Endothelial cell of umbilical vein (primary cell): Measurements from ENCODE around the gene KRT33B. TPM values are rescaled to one million over a fixed set of nuclear protein-coding genes. Genes with fewer than 3 reads are reported as not detected.

ENCODE experiments used
- BruUV-seq: library from RNA; stranded (reverse); fragments of 400-500 nt; replicated peaks from 2 replicates; lab custom pipeline; 2021; lab: Mats Ljungman, UMichigan
- CTCF ChIA-PET: fragments of 300-600, 350-600 bp; sonication (Branson Sonifier 250); formaldehyde crosslinking; loops from one replicate; lab custom pipeline; 2021; ENCODE audit warnings: antibody characterized with exemption, inconsistent platforms; lab: Charles Lee
- POLR2A ChIA-PET: fragments of 300-600, 350-600 bp; sonication (Branson Sonifier 250); formaldehyde crosslinking; loops from one replicate; lab custom pipeline; 2021; ENCODE audit warnings: antibody characterized with exemption, inconsistent platforms; lab: Charles Lee
- DNase-seq: peaks from one replicate; pipeline ENCODE4 v3.0.0-alpha.2; 2011; ENCODE audit warnings: low read depth, low spot score
- FAIRE-seq: peaks from 2 replicates; lab custom pipeline; 2011; peaks lifted over from hg19 to GRCh38; lab: Jason Lieb, UNC
- H2AFZ ChIP-seq: 2 replicates; pipeline ENCODE4 v1.6.0; 2012; ENCODE audit warnings: low read depth, low read length, control low read depth, inconsistent platforms
- H3K27ac ChIP-seq: 2 replicates; pipeline ENCODE4 v1.5.1; 2011; ENCODE audit warnings: low read depth, mild to moderate bottlenecking, control low read depth, low read length, moderate library complexity; ENCODE audit not compliant: insufficient read depth
- H3K27me3 ChIP-seq, 2 experiments: 2 replicates each; pipeline versions ENCODE4 v1.6.0 to v1.6.1; 2011; ENCODE audit warnings: low read length in 2 of 2, mixed read lengths in 1 of 2; ENCODE audit not compliant: control insufficient read depth in 2 of 2, insufficient read depth in 2 of 2
- H3K36me3 ChIP-seq, 2 experiments: 2 replicates in 1 of 2; 3 replicates in 1 of 2; pipeline ENCODE4 v1.5.1; 2011; ENCODE audit warnings: low read length in 2 of 2, mild to moderate bottlenecking in 1 of 2, moderate library complexity in 1 of 2; ENCODE audit not compliant: control insufficient read depth in 2 of 2, insufficient read depth in 2 of 2; ENCODE audit errors: extremely low read depth in 1 of 2
- H3K4me1 ChIP-seq: 3 replicates; pipeline ENCODE4 v1.5.1; 2011; ENCODE audit warnings: mild to moderate bottlenecking, low read length; ENCODE audit not compliant: control insufficient read depth, insufficient read depth; ENCODE audit errors: extremely low read depth
- H3K4me2 ChIP-seq: 2 replicates; pipeline ENCODE4 v1.6.1; 2011; ENCODE audit warnings: low read length, control low read depth, mixed read lengths; ENCODE audit not compliant: insufficient read depth
- H3K4me3 ChIP-seq, 3 experiments: fragments of 200-600 bp in 1 of 3; sonication (generic), shearing (Covaris generic) in 1 of 3; replicated peaks in 1 of 3; 2 replicates each; pipeline ENCODE4 v1.5.1; 2011 to 2016; ENCODE audit warnings: control low read depth in 3 of 3, low read length in 3 of 3, mild to moderate bottlenecking in 2 of 3, inconsistent platforms in 1 of 3, low read depth in 1 of 3, moderate library complexity in 1 of 3; ENCODE audit not compliant: insufficient read depth in 1 of 3
- H3K79me2 ChIP-seq: 2 replicates; pipeline ENCODE4 v1.6.0; 2012; ENCODE audit warnings: low read length, inconsistent platforms; ENCODE audit not compliant: control insufficient read depth, insufficient read depth
- H3K9ac ChIP-seq: replicated peaks from 2 replicates; pipeline ENCODE3; 2011; ENCODE audit warnings: low read length, control low read depth; ENCODE audit not compliant: insufficient read depth; ENCODE audit errors: extremely low read depth
- H3K9me1 ChIP-seq: replicated peaks from 3 replicates; pipeline ENCODE4 v1.6.0; 2011; ENCODE audit warnings: mild to moderate bottlenecking, low read length; ENCODE audit not compliant: control insufficient read depth, insufficient read depth; ENCODE audit errors: extremely low read depth
- H3K9me3 ChIP-seq: replicated peaks from 2 replicates; pipeline ENCODE4 v1.5.1; 2012; ENCODE audit warnings: low read length, inconsistent platforms; ENCODE audit not compliant: control insufficient read depth, insufficient read depth
- H4K20me1 ChIP-seq: replicated peaks from 2 replicates; pipeline ENCODE3; 2011; ENCODE audit warnings: mild to moderate bottlenecking, low read length; ENCODE audit not compliant: control insufficient read depth, insufficient read depth; ENCODE audit errors: extremely low read depth
- CTCF ChIP-seq, 2 donors: IDR thresholded peaks; 1 replicate in 1 of 2; 2 replicates in 1 of 2; pipeline ENCODE4 v1.5.1; 2011; ENCODE audit warnings: low read length in 2 of 2, mild to moderate bottlenecking in 2 of 2, moderate library complexity in 2 of 2, control low read depth in 1 of 2, inconsistent platforms in 1 of 2, low read depth in 1 of 2; ENCODE audit not compliant: insufficient read depth in 1 of 2; ENCODE audit errors: extremely low read depth in 1 of 2
- EZH2 ChIP-seq: IDR thresholded peaks from 2 replicates; pipeline ENCODE4 v1.6.1; 2012; ENCODE audit warnings: borderline replicate concordance, low read depth, mild to moderate bottlenecking, moderate library complexity, low read length, inconsistent platforms; ENCODE audit not compliant: severe bottlenecking
- FOS ChIP-seq: IDR thresholded peaks from 2 replicates; pipeline ENCODE4 v1.6.1; 2011; ENCODE audit warnings: mild to moderate bottlenecking, low read length, moderate library complexity, borderline replicate concordance; ENCODE audit not compliant: insufficient read depth
- GATA2 ChIP-seq: IDR thresholded peaks from 2 replicates; pipeline ENCODE4 v1.7.0; 2011; ENCODE audit warnings: low read depth, mild to moderate bottlenecking, moderate library complexity, mixed read lengths, low read length; ENCODE audit not compliant: insufficient read length, insufficient read depth
- JUN ChIP-seq: IDR thresholded peaks from 2 replicates; pipeline ENCODE4 v1.6.1; 2011; ENCODE audit warnings: borderline replicate concordance, low read depth; ENCODE audit not compliant: insufficient read length, insufficient read depth
- MYC ChIP-seq: IDR thresholded peaks from one replicate; pipeline ENCODE4 v1.6.1; 2011; ENCODE audit warnings: mild to moderate bottlenecking, low read depth, low read length
- POLR2AphosphoS5 ChIP-seq: IDR thresholded peaks from 2 replicates; pipeline ENCODE4 v1.6.1; 2012; ENCODE audit warnings: low read depth, mild to moderate bottlenecking, control low read depth, low read length, moderate library complexity; ENCODE audit not compliant: insufficient read depth
- dilution Hi-C: fragments of 300-500 bp; cut with MboI; formaldehyde crosslinking; loops from one replicate; pipeline ENCODE4 v1.15.0; 2019; ENCODE audit warnings: low sequenced_read_pairs; ENCODE audit not compliant: extremely low pct_ligation_motif_present
- intact Hi-C: fragments of 100-400 bp; cut with micrococcal nuclease; formaldehyde crosslinking; loops from one replicate; pipeline ENCODE4 v1.10.0; 2022
- polyA plus RNA-seq, 4 experiments: library from polyadenylated mRNA; depleted of rRNA in 3 of 4; stranded (reverse) in 3 of 4; unstranded in 1 of 4; fragments of >200 nt; gene quantifications; 2 replicates each; pipeline versions ENCODE4 v1.2.1 to v1.2.3, GENCODE V29; 2011 to 2012; ENCODE audit warnings: missing spikeins in 1 of 4
- total RNA-seq: library from RNA; stranded (reverse); gene quantifications from 2 replicates; pipeline ENCODE4 v1.2.3, GENCODE V29; 2021

The KRT33B gene
- total and polyA plus RNA-seq, 2 donors (not counting 3 experiments of a cell fraction or from before 2014, with no cell fraction given), result not detected

- H3K9me3 ChIP-seq, result no peaks in the 10 kb centered on the region
- no peaks in the 10 kb centered on the region for H4K20me1 ChIP-seq
- CTCF ChIA-PET, result no interaction called here
- peaks cover 5 to 16% of the 10 kb centered on the region in 2 experiments for H3K27me3 ChIP-seq
- intact Hi-C loops, result no loop called here
- no peaks in the 10 kb centered on the region for H3K79me2 ChIP-seq
- no peak overlapping the region for H3K4me3 ChIP-seq
- FAIRE-seq (no peak), DNase-seq (no peak)
- BruUV-seq, result no TSS peak
- H3K9me1 ChIP-seq, result no peaks in the 10 kb centered on the region
- TF ChIP-seq JUN (no peak), POLR2AphosphoS5 (no peak), CTCF (IDR thresholded peaks at IDR 0.05; ENCODE audit: extremely low read depth in 1 of 2, insufficient read depth in 1 of 2, low read depth in 1 of 2, low read length in 2 of 2) (no peak)
- H3K36me3 ChIP-seq, result no peaks in the 10 kb centered on the region
- H3K4me1 ChIP-seq, result no peaks in the 10 kb centered on the region
- H3K9ac ChIP-seq, result no peak overlapping the region
- POLR2A ChIA-PET, result no interaction called here
- H3K27ac ChIP-seq, result no peak overlapping the region
- no peak overlapping the region for H2AFZ ChIP-seq
- dilution Hi-C loops, result no loop called here
- no peak overlapping the region for H3K4me2 ChIP-seq
Observed at GRCh38 chr17:41387670-41388069, 18.1 kb upstream of the KRT33B start.

DNA sequence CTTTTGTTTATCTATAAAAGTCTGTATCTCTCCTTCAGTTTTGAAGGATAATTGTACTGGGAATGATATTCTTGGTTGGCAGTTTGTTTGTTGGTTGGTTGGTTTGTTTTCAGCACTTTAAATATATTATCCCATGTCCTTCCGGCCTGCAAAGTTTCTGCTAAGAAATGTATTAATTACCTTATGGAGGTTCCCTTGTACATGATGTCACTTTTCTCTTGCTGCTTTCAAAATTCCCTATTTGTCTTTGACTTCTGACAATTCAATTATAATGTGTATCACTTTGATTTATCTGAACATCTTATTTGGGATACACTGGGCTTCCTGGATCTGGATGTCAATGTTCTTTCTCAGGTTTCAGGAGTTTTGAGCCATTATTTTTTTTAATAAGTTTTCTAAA is 16.6 kb upstream of the KRT33B start:
- H3K4me2 ChIP-seq, result no peak overlapping the region
- no peak overlapping the region for H3K9ac ChIP-seq
- no peaks in the 10 kb centered on the region for H3K4me1 ChIP-seq
- no peak overlapping the region for H2AFZ ChIP-seq
- H4K20me1 ChIP-seq, result no peaks in the 10 kb centered on the region
- TF ChIP-seq FOS (no peak), JUN (no peak), GATA2 (no peak), EZH2 (no peak), MYC (no peak)
- intact Hi-C loops (no loop called here), dilution Hi-C loops (no loop called here)
- H3K27ac ChIP-seq, result no peak overlapping the region
- H3K79me2 ChIP-seq, result no peaks in the 10 kb centered on the region
- POLR2A ChIA-PET, result no interaction called here
- FAIRE-seq (no peak), DNase-seq (no peak)
- H3K36me3 ChIP-seq, result no peaks in the 10 kb centered on the region
- H3K4me3 ChIP-seq, result no peak overlapping the region
- CTCF ChIA-PET, result interaction anchor here (1.0 kb wide), 1 partner anchor 18 kb away, joined by 3 read pairs; no protein-coding TSS in a partner anchor
- no peaks in the 10 kb centered on the region for H3K9me1 ChIP-seq
- no TSS peak for BruUV-seq
- H3K9me3 ChIP-seq, result no peaks in the 10 kb centered on the region
- H3K27me3 ChIP-seq, result peaks cover 5 to 8% of the 10 kb centered on the region in 2 experiments
